Stimulated activated naive CD8-positive, alpha-beta T cell treated with anti-CD3 and anti-CD28 coated beads, Interleukin-15, Interleukin-2, amounts not matched to agents 100 U/mL and 50 U/mL, for 24 hours (primary cell): ENCODE measurements around the gene PRG2.
"Not testable (repeated sequence)": the region's sequence is repeated elsewhere in the genome, so short reads cannot be mapped to it uniquely, and the experiment has no call there.

Experiments
- ATAC-seq: fragments of 150-1000 bp; cut with Tn5 transposase; one replicate; pipeline ENCODE4 v1.10.0; 2021
- DNase-seq: peaks from one replicate; pipeline ENCODE4 v3.0.0; 2021

The PRG2 gene

GRCh38 chr11:57347336-57347735, 43.1 kb downstream of the PRG2 start:
- DNase-seq (no peak), ATAC-seq (no peak)

- ATAC-seq (peak; percentile 62), DNase-seq (peak; percentile 77)
Measured at GRCh38 chr11:57345555-57346211, 44.8 kb downstream of the PRG2 start.

- no peak for DNase-seq
- no peak for ATAC-seq
Measured at GRCh38 chr11:57344826-57345225, 45.6 kb downstream of the PRG2 start.

GRCh38 chr11:57343825-57344224, 46.6 kb downstream of the PRG2 start:
- no peak for ATAC-seq

GRCh38 chr11:57342702-57343101, 47.7 kb downstream of the PRG2 start:
- DNase-seq (no peak), ATAC-seq (no peak)

More at GRCh38 chr11:57343825-57344224, 46.6 kb downstream of the PRG2 start:
- DNase-seq = no peak

- DNase-seq (no peak), ATAC-seq (no peak)
Measured at GRCh38 chr11:57341250-57341808, 49.1 kb downstream of the PRG2 start.

GRCh38 chr11:57340039-57340615, 50.3 kb downstream of the PRG2 start:
- no peak for ATAC-seq
- no peak for DNase-seq

GRCh38 chr11:57339328-57339727, 51.1 kb downstream of the PRG2 start:
- ATAC-seq (no peak), DNase-seq (no peak)

GRCh38 chr11:57338142-57338541, 52.3 kb downstream of the PRG2 start, which contains the start of gene P2RX3:
TSS of gene P2RX3 (plus strand) at chr11:57338352. CDS start at chr11:57338551, 199 bp downstream.
- DNase-seq (no peak), ATAC-seq (no peak)

GRCh38 chr11:57336856-57337255, 53.6 kb downstream of the PRG2 start:
- not testable (repeated sequence) for ATAC-seq, DNase-seq
